GM13977 (cell line): Measurements from ENCODE around the gene OBSCN.

Source experiments
- DNase-seq: peaks from one replicate; pipeline ENCODE4 v3.0.0; 2012; ENCODE audit warnings: low spot score
- in situ Hi-C: fragments of 300-500 bp; cut with MboI; formaldehyde crosslinking; loops from one replicate; pipeline ENCODE4 v1.12.0; 2022; ENCODE audit warnings: low sequenced_read_pairs, low pct_unique_long_range_greater_than_20kb, mixed read lengths, inconsistent platforms; ENCODE audit not compliant: unreplicated experiment
- TF ChIP-seq, protein P1 (sequence below): IDR thresholded peaks from 2 replicates; pipeline ENCODE4 v1.5.1; 2012; ENCODE audit warnings: mild to moderate bottlenecking, control low read depth; ENCODE audit not compliant: insufficient read depth; ENCODE audit errors: extremely low read depth, missing control alignments

OBSCN gene

DNA sequence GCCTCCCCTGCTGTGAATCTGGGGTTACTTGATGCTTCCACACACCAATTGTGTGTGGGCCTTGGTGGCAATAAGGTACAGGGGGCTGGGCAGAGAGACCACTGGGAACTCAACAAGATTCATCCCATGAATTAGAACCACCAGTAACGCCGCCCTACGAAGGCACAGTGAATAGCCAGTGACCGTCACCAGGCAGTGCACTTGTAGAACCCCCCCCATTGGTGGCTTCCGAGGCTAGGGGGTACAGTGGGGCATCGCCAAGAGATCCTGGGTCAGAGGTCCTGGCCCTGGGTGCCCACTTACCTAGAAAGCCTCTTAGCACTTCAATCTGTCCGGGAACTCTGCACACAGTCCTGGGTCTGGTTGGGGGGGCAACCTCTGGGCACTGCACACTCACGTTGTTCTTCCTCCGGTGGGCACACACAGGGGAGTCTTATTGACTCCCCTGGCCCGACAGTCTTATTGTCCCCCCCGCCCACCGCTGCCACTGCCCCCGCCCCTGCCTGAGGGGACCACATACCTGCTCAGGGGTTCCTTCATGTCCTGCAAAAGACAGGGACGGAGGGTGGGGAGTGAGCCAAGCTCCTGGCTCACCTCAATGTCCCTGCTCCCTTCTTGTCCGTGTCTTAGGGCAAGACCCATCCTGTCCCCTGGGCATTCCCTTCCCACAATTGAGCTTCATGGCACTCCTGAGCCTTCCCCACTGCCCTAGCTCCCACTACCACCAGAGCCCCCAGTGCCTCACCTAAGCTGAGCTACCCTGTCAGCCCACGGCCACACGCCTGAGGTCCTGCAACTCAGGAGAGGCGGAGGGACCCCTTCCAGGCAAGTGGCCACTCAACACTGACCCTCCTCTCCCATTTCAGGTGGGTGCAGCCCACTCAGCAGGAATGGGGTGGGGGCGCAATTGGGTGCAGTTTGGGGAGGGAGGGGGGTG is 201.3 kb downstream of the OBSCN start:
- in situ Hi-C loops = no loop called here

DNA sequence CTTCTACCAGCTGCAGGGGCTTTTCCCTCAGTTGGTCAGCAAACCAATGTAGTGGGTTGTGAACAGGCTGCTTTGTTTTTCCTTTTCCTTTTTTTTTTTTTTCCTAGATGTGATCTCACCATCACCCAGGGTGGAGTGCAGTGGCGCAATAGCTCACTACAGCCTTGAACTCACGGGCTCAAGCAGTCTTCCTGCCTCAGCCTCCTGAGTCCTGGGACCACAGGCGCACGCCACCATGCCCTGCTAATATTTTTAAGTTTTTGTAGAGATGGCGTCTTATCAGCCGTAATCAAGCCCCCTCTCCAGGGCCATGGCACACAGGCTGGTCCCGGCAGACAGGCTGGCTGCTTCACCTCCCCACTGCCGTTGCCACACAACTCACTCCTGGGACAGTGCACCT is 202.2 kb downstream of the OBSCN start:
- TF ChIP-seq, protein P1, sequence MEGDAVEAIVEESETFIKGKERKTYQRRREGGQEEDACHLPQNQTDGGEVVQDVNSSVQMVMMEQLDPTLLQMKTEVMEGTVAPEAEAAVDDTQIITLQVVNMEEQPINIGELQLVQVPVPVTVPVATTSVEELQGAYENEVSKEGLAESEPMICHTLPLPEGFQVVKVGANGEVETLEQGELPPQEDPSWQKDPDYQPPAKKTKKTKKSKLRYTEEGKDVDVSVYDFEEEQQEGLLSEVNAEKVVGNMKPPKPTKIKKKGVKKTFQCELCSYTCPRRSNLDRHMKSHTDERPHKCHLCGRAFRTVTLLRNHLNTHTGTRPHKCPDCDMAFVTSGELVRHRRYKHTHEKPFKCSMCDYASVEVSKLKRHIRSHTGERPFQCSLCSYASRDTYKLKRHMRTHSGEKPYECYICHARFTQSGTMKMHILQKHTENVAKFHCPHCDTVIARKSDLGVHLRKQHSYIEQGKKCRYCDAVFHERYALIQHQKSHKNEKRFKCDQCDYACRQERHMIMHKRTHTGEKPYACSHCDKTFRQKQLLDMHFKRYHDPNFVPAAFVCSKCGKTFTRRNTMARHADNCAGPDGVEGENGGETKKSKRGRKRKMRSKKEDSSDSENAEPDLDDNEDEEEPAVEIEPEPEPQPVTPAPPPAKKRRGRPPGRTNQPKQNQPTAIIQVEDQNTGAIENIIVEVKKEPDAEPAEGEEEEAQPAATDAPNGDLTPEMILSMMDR = no peak
- DNase-seq = no peak
- in situ Hi-C loops = no loop called here

More for the DNA sequence above, 201.3 kb downstream of the OBSCN start:
- TF ChIP-seq, protein P1 = no peak
- DNase-seq = no peak

DNA sequence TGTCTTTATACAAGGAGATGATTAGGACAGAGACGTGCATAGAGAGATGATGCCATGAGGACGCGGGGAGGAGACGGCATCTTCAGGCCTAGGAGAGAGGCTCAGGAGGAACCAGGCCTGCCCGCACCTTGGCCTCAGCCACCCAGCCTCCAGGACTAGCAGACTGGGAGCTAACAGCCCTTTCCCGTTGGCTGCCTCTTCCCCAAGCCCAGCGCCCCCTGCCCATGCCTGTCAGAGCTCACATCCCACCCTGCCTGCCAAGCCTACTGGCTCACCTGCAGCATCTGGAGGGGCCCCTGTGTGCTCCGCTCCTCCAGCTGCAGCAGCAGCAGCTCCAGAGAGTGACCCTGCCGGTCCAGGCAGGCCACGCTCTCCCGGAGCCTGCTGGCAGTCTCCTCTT is 202.8 kb downstream of the OBSCN start:
- in situ Hi-C loops = no loop called here
- TF ChIP-seq, protein P1 = no peak
- no peak for DNase-seq

DNA sequence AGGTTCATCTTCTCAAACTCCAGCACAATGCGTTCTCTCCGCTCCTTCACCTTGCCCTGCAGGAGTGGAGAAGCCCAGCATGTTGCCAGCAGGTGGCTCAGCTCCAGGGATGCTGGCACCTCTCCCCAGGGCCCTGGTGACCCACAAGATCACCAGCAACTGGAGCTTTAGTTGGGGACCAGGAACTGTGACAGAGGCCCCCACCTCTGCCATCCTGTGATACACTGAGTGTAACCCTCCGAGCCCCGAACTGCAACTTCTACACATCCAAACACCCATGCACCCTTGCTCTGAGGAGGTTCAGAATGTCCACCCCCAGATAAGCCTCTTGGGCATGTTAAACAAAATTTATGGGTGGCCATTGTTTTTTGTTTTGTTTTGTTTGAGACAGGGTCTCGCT is 203.3 kb downstream of the OBSCN start:
- DNase-seq = no peak
- TF ChIP-seq, protein P1 = no peak
- in situ Hi-C loops = no loop called here

DNA sequence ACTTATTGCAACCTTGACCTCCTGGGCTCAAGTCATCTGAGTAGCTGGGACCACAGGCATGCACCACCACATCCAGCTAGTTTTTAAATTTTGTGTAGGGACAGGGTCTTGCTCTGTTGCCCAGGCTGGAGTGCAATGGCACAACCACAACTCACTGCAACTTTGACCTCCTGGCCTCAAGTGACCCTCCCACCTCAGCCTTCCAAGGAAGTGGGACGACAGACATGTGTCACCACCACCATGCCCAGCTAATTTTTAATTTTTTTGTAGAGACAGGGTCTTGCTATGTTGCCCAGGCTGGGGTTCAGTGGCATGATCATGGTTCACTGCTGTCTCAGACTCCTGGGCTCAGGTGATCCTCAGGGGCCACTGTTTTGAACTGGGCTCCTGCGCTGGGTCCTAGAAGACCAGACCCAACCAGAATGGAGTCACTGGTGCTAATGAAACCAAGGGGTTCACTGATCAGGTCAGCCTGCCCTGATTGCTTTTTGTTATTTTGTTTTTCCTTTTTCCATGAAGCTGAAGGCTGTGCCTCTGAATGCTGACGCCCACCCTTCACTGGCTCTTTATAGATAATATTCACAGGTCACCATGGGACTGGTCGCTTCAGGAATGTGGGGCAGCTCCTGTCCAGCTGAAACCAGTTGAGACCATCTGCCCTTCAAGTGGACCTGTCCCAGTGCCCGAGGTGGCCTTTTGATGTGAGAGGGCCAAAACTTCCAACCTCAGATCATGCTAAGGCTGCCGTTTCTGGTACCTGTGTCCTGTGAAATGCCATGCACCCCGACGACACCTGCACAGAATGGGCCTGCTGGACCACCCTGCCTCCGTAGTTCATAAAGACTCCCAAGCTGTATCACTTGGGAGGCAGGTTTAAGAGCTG is 203.9 kb downstream of the OBSCN start:
- DNase-seq = no peak
- in situ Hi-C loops = no loop called here
- TF ChIP-seq, protein P1 = no peak

GRCh38 chr1:228413241-228414010 is 205.6 kb downstream of the OBSCN start:
- DNase-seq = no peak
- in situ Hi-C loops = no loop called here
- TF ChIP-seq, protein P1 = no peak
